Sciatic nerve (tissue), 2 donors: ENCODE data around the gene ZNF487. TPM values are rescaled to one million over a fixed set of nuclear protein-coding genes. Genes with fewer than 3 reads are reported as not detected.
A peak's percentile ranks its signal among the peaks of the same experiment; 100 is the strongest.
"Not testable (repeated sequence)": the region's sequence is repeated elsewhere in the genome, so short reads cannot be mapped to it uniquely, and the experiment has no call there.

Experiments
- ATAC-seq: fragments of 200-7000 bp; cut with Tn5 transposase; one replicate; pipeline ENCODE4 v1.9.1; 2020; ENCODE audit warnings: mild to moderate bottlenecking, moderate library complexity
- DNase-seq: peaks from one replicate; pipeline ENCODE4 v3.0.0-alpha.2; 2020; ENCODE audit warnings: low spot score
- intact Hi-C: fragments of 100-400 bp; cut with DNase I; formaldehyde crosslinking; loops from one replicate; pipeline ENCODE4 v1.14.2; 2022
- total RNA-seq: library from RNA; stranded (reverse); fragmentation: NEBNext Ultra II Directional; extraction: Animal tissue kit (Norgen Biotek cat#: 25700); gene quantifications from one replicate; pipeline ENCODE4 v1.2.1, GENCODE V29; 2021
- donor health status: DM: no; HTN: no; CAD: no.
- donor health status: DM: no; HTN: no; CAD: no.

Gene ZNF487
- total RNA-seq, 1 donor from 2014 or later, result 14.3 TPM

DNA sequence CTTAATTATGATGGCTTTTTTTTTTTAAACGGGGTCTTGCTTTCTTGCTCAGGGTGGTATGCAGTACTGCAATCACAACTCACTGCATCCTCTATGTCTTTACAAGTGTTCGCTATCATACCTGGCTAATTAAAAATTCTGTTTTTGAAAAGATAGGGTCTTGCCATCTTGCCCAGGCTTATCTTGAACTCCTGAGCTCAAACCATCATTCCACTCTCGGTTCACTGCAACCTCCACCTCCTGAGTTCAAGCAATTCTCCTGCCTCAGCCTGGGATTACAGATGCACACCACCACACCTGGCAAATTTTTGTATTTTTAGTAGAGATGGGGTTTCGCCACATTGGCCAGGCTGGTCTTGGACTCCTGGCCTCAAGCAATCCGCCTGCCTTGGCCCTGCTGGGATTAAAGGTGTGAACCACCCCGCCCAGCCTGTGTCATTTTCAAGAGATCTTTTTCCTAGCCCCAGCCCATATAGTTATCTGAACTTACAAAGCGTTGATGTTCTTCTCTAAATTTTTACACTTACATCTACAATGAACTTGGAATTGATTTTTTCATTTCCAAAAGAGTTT, 33.9 kb upstream of the ZNF487 start:
- intact Hi-C loops, result no loop called here
- ATAC-seq, result no peak

GRCh38 chr10:43403911-43404703, 32.8 kb upstream of the ZNF487 start:
- ATAC-seq (no peak), DNase-seq (no peak)
- intact Hi-C loops, result no loop called here

More for the DNA sequence above, 33.9 kb upstream of the ZNF487 start:
- DNase-seq, result no peak

- intact Hi-C loops, result no loop called here
- no peak for ATAC-seq
- DNase-seq, result no peak
Observed at GRCh38 chr10:43404704-43405084, 32.2 kb upstream of the ZNF487 start.

GRCh38 chr10:43407148-43407575, 29.7 kb upstream of the ZNF487 start:
- ATAC-seq, result no peak
- intact Hi-C loops, result no loop called here
- DNase-seq, result peak; percentile 80

DNA sequence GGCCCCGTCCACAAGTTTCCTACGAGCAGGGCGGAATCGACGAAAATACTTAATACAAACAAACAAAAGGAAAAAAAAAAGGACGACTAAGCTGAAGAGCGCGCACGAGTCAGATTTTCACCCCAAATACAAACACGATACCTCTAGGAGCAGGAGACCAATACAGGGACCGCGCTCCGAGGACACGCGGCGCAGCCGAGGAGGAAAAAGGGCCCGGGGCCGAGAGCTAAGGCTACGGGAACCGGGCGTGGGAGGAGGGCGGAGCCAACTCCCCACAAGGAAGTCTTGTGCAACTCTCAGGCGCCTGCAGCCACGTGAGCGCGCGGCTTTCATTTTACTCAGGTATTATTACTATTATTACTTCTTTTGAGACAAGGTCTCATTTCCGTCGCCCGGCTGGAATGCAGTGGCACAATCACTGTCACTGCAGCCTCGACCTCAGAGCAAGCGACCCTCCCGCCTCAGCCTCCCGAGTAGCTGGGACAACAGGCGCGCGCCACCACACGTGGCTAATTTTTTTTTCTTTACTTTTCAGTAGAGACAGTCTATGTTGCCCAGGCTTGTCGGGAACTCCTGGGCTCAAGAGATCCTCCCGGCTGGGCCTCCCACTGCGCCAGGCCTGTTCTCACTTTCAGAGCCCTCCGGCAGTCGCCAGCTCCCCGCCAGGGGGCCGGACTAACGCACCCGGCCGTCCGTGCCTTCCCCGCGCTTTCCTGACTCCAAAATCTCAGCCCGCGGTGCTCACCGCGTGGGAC, 29.2 kb upstream of the ZNF487 start:
- intact Hi-C loops, result no loop called here
- ATAC-seq (peak; percentile 90), DNase-seq (peak; percentile 97)

DNA sequence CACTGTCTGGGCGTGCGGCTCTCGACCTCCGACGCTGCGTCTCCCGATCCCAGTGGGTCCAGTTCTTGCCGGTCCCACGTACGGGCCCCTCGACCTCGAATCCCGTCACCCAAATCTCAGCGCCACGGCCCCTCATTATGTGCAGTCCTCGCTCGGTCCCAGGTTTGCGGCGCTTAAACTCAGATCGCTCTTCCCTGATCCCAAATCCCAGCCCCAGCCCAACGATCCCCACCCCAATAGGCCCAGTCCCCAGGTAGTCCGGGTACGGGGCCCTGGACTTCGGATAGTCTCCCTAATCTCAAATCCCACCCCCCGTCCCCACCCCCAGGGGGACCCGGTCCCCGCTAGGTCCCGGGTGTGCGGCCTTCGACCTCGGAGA, 28.6 kb upstream of the ZNF487 start:
- DNase-seq (no peak), ATAC-seq (peak; percentile 3)
- intact Hi-C loops, result no loop called here

- DNase-seq (peak; percentile 96), ATAC-seq (peak; percentile 90)
- intact Hi-C loops, result no loop called here
Observed at GRCh38 chr10:43408710-43409384, 28.1 kb upstream of the ZNF487 start, which contains the start of gene HNRNPF. Gene HNRNPF, minus strand, starts transcription at chr10:43409186. Its CDS starts 21,302 bp downstream, at chr10:43387884.

DNA sequence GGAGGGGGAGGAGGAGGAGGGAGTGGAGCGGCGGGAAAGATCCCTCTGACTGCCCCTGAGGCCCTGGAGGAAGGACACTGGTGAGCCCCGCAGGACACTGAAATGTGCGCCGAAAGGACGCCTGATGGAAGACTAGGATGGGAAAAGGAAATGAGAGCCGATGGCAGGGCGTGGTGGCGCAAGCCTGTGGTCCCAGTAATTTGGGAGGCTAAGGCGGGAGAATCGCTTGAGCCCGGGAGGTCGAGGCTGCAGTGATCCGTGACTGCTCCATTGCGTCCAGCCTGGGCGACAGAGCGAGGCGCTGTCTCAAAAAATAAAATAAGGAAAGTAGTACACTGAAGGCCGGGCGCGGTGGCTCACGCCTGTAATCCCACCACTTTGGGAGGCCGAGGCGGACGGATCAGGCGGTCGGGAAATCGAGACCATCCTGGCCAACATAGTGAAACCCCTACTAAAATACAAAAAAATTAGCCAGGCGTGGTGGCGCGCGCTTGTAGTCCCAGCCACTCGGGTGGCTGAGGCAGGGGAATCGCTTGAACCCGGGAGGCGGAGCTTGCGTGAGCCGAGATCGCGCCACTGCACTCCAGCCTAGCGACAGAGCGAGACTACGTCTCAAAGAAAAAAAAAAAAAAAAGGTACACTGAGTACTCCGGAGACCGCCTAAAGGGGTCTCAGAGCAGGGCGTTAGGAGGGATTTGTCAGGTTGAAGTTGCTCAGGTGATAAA, 27.4 kb upstream of the ZNF487 start:
- DNase-seq (peak; percentile 69), ATAC-seq (no peak)
- intact Hi-C loops, result no loop called here

GRCh38 chr10:43410345-43410744, 26.6 kb upstream of the ZNF487 start:
- intact Hi-C loops, result no loop called here
- DNase-seq (no peak), ATAC-seq (no peak)

- intact Hi-C loops, result no loop called here
- ATAC-seq (no peak), DNase-seq (no peak)
Observed at GRCh38 chr10:43411536-43411935, 25.4 kb upstream of the ZNF487 start.

DNA sequence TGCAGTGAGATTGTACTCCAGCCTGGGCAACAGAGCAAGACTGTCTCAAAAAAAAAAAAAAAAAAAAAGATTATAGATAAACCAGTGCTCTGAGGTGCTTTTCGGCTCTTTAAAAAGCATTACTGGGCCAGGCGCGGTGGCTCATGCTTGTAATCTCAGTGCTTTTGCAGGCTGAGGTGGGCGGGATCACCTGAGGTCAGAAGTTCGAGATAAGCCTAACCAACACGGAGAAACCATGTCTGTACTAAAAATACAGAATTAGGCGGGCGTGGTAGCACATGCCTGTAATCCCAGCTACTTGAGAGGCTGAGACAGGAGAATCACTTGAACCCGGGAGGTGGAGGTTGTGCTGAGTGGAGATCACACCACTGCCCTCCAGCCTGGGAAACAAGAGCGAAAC, 21.4 kb upstream of the ZNF487 start:
- DNase-seq, result no peak
- no peak for ATAC-seq
- intact Hi-C loops, result no loop called here

GRCh38 chr10:43417950-43418768, 18.8 kb upstream of the ZNF487 start:
- intact Hi-C loops, result no loop called here
- DNase-seq (no peak), ATAC-seq (no peak)

- no peak for ATAC-seq
- intact Hi-C loops, result no loop called here
- peak; percentile 62 for DNase-seq
Observed at GRCh38 chr10:43419997-43420368, 16.9 kb upstream of the ZNF487 start.

DNA sequence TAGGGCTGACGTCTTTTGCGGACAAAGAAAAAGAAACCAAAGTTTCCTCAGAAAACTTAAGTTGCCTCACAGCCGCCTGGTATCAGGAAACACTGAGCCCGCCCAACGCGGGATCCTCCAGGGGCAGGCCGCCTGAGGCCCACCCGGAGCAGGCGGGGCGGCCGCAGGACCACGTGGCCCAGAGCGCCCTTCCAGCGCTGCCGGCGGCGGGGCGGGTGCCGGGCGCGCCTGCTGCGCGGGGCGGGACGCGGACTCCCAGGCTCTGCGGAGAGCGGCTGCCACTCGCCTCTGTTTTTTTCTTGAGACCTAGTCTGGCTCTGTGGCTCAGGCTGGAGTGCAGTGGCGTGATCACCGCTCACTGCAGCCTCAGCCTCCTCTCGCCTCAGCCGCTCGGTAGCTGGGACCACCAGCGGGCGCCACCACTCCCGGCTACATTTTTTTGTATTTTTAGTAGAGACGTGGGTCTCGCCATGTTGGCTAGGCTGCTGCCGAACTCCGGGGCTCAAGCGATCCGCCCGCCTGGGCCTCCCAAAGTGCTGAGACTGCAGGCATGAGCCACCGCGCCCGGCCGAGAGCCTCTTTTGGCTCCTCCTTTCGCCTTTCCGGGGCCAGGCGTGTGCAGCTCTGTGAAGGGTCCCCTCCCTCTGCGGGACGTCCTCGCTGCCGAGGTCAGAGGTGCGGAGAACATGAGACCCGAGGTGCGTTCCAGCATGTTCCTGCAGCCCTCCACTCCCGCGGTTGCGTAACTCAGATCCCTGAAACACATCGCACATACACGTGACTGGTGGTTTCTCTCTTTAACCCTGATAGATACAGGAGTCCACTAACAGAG, 16.3 kb upstream of the ZNF487 start:
- ATAC-seq, result peak; percentile 96
- intact Hi-C loops, result no loop called here

DNA sequence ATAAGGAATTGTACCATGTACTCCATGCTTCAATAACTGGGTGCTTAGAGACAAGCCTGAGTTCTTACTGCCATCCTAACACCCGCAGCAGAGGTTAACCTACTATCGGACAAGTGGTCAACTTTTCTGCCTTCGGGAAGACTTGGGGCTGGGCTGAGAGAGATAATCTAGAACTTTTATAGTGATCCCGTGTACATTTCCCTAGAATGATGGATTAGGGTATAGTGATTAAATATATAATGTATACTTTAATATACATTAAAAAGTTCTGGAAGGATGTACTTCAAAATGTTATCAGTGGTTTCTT, 15.8 kb upstream of the ZNF487 start:
- intact Hi-C loops, result no loop called here
- ATAC-seq, result no peak
- no peak for DNase-seq

More for the DNA sequence above, 16.3 kb upstream of the ZNF487 start:
- DNase-seq, result peak; percentile 93

GRCh38 chr10:43421519-43421918, 15.4 kb upstream of the ZNF487 start:
- no peak for ATAC-seq
- DNase-seq, result no peak
- intact Hi-C loops, result no loop called here

DNA sequence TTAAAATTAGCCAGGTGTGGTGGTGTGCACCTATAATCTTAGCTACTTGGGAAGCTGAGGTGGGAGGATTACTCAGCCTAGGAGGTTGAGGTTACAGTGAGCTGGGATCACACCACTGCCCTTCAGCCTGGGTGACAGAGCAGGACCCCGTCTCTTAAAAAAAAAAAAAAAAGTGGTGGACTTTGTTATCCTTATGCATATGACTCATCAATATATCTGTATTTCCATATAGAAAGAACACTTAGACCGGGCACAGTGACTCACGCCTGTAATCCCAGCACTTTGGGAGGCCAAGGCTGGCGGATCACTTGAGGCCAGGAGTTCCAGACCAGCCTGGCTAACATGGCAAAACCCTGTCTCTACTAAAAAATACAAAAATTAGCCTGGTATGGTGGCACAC, 15.0 kb upstream of the ZNF487 start:
- DNase-seq, intact Hi-C loops, ATAC-seq: not testable (repeated sequence)
